Liver (tissue), 9 donors: ENCODE measurements around the gene PCNT. TPM values are rescaled to one million over a fixed set of nuclear protein-coding genes. Genes with fewer than 3 reads are reported as not detected.
A peak's percentile ranks its signal among the peaks of the same experiment; 100 is the strongest.

Experiments used
- DNase-seq: peaks from one replicate; pipeline ENCODE4 v3.0.0-alpha.2; 2017; ENCODE audit warnings: low spot score
- H3K27ac ChIP-seq, 2 donors: one replicate each; pipeline ENCODE4 v1.7.0; 2013; ENCODE audit warnings: inconsistent platforms in 2 of 2, low read length in 2 of 2, control low read depth in 1 of 2, low read depth in 1 of 2, mild to moderate bottlenecking in 1 of 2
- H3K27me3 ChIP-seq, 4 donors: one replicate each; pipeline versions ENCODE4 v1.6.1 to v1.7.0; 2013; ENCODE audit warnings: low read length in 3 of 4, inconsistent platforms in 1 of 4, mild to moderate bottlenecking in 1 of 4, moderate library complexity in 1 of 4; ENCODE audit not compliant: control insufficient read depth in 4 of 4, insufficient read depth in 4 of 4
- H3K36me3 ChIP-seq, 4 donors: one replicate each; pipeline versions ENCODE4 v1.6.1 to v1.7.0; 2013; ENCODE audit warnings: low read length in 3 of 4, mild to moderate bottlenecking in 3 of 4, low read depth in 1 of 4, moderate library complexity in 1 of 4; ENCODE audit not compliant: control insufficient read depth in 4 of 4, insufficient read depth in 3 of 4
- H3K4me1 ChIP-seq, 4 donors: one replicate each; pipeline versions ENCODE4 v1.6.1 to v1.7.0; 2013; ENCODE audit warnings: low read length in 3 of 4, mild to moderate bottlenecking in 3 of 4, moderate library complexity in 1 of 4; ENCODE audit not compliant: control insufficient read depth in 4 of 4, insufficient read depth in 4 of 4
- H3K4me3 ChIP-seq, 3 donors: one replicate each; pipeline versions ENCODE4 v1.6.1 to v1.7.0; 2013; ENCODE audit warnings: low read length in 3 of 3, control low read depth in 1 of 3, low read depth in 1 of 3, mild to moderate bottlenecking in 1 of 3
- H3K9ac ChIP-seq, 2 donors: one replicate each; pipeline ENCODE4 v1.7.0; 2013; ENCODE audit warnings: low read length in 2 of 2, mild to moderate bottlenecking in 2 of 2, moderate library complexity in 2 of 2, control low read depth in 1 of 2, low read depth in 1 of 2
- H3K9me3 ChIP-seq, 4 donors: one replicate each; pipeline versions ENCODE4 v1.6.1 to v1.7.0; 2013; ENCODE audit warnings: low read length in 3 of 4; ENCODE audit not compliant: control insufficient read depth in 4 of 4
- ATF3 ChIP-seq: IDR thresholded peaks from 2 replicates; pipeline ENCODE4 v1.6.1; 2016; ENCODE audit warnings: antibody characterized with exemption
- CTCF ChIP-seq: fragments of 150-350 bp; IDR thresholded peaks from 2 replicates; pipeline ENCODE4 v1.5.1; 2017; ENCODE audit warnings: improper control_type of control experiment, low read depth, low read length; ENCODE audit not compliant: missing input control
- EGR1 ChIP-seq, 2 donors: IDR thresholded peaks; 2 replicates each; pipeline ENCODE4 v1.6.1; 2016 to 2018; ENCODE audit warnings: antibody characterized with exemption in 2 of 2, low read depth in 2 of 2
- FOXA1 ChIP-seq: IDR thresholded peaks from 2 replicates; pipeline ENCODE4 v1.6.1; 2016; ENCODE audit warnings: antibody characterized with exemption
- FOXA2 ChIP-seq: IDR thresholded peaks from 2 replicates; pipeline ENCODE4 v1.6.1; 2016; ENCODE audit warnings: antibody characterized with exemption
- GABPA ChIP-seq, 2 donors: IDR thresholded peaks in 1 of 2; conservative IDR thresholded peaks in 1 of 2; 2 replicates each; pipeline ENCODE4 v1.6.1; 2016; ENCODE audit warnings: antibody characterized with exemption in 2 of 2, mild to moderate bottlenecking in 1 of 2, moderate library complexity in 1 of 2
- HNF4A ChIP-seq, 2 donors: conservative IDR thresholded peaks; 2 replicates each; pipeline ENCODE4 v1.6.1; 2016; ENCODE audit warnings: antibody characterized with exemption in 2 of 2, mild to moderate bottlenecking in 2 of 2
- HNF4G ChIP-seq: IDR thresholded peaks from 2 replicates; pipeline ENCODE4 v1.6.1; 2016; ENCODE audit warnings: antibody characterized with exemption
- JUND ChIP-seq, 2 donors: IDR thresholded peaks; 2 replicates each; pipeline ENCODE4 v1.6.1; 2016; ENCODE audit warnings: antibody characterized with exemption in 2 of 2
- MAX ChIP-seq: IDR thresholded peaks from 2 replicates; pipeline ENCODE4 v1.6.1; 2016; ENCODE audit warnings: antibody characterized with exemption
- NR2F2 ChIP-seq: IDR thresholded peaks from 2 replicates; pipeline ENCODE4 v1.6.1; 2016; ENCODE audit warnings: antibody characterized with exemption
- RAD21 ChIP-seq, 2 donors: IDR thresholded peaks; 2 replicates each; pipeline ENCODE4 v1.6.1; 2016; ENCODE audit warnings: antibody characterized with exemption in 2 of 2, mild to moderate bottlenecking in 2 of 2
- REST ChIP-seq: IDR thresholded peaks from 2 replicates; pipeline ENCODE4 v1.6.1; 2016; ENCODE audit warnings: antibody characterized with exemption, mild to moderate bottlenecking
- RXRA ChIP-seq, 2 donors: IDR thresholded peaks; 2 replicates each; pipeline ENCODE4 v1.6.1; 2017 to 2018; ENCODE audit warnings: antibody characterized with exemption in 2 of 2, mild to moderate bottlenecking in 1 of 2
- TAF1 ChIP-seq: conservative IDR thresholded peaks from 2 replicates; pipeline ENCODE4 v1.6.1; 2016; ENCODE audit warnings: antibody characterized with exemption, mild to moderate bottlenecking
- YY1 ChIP-seq: IDR thresholded peaks from 2 replicates; pipeline ENCODE4 v1.6.1; 2016; ENCODE audit warnings: antibody characterized with exemption, mild to moderate bottlenecking
- ZBTB33 ChIP-seq: IDR thresholded peaks from 2 replicates; pipeline ENCODE4 v1.6.1; 2016; ENCODE audit warnings: antibody characterized with exemption
- WGBS: extraction: QIAGEN DNeasy Blood & Tissue Kit; methylation state at CpG from one replicate; pipeline ENCODE4 v1.1.7; 2013; 5-methylcytosine and 5-hydroxymethylcytosine counted together
- polyA plus RNA-seq, 2 donors: library from polyadenylated mRNA; stranded (reverse) in 1 of 2; unstranded in 1 of 2; fragments of 200-250 nt in 1 of 2; fragments of >200 nt in 1 of 2; fragmentation: Nextera tagmentation in 1 of 2; extraction: Ambion mirVana in 1 of 2; gene quantifications; one replicate each; pipeline versions ENCODE4 v1.2.1 to v1.2.3, GENCODE V29; 2013 to 2015
- total RNA-seq, 2 donors: library from RNA; depleted of rRNA; stranded (reverse); fragments of >200 nt; gene quantifications; one replicate each; pipeline ENCODE4 v1.2.3, GENCODE V29; 2014
- donor health status: healthy.
- donor health status: healthy.
- donor health status: healthy.
- donor health status: healthy.
- donor health status: healthy.

The PCNT gene
- total and polyA plus RNA-seq, 4 donors: 6.7 to 36.8 (median 15.2) TPM

GRCh38 chr21:46456750-46457149 lies 132.8 kb downstream of the PCNT start (continued):
- TF ChIP-seq CTCF: no peak

- Histone ChIP-seq H3K9me3 (no peaks in the 10 kb centered on the region), H3K9ac (peak overlapping the region; percentile 89 to 90), H3K4me3 (peak overlapping the region; percentile 70 to 95 (median 73)), H3K27me3 (no peaks in the 10 kb centered on the region), H3K4me1 (peaks cover 2 to 21% (median 16%) of the 10 kb centered on the region in 4 donors), H3K27ac (peak overlapping the region; percentile 89 to 91), H3K36me3 (no peaks in the 10 kb centered on the region)
- DNase-seq: no peak
- TF ChIP-seq TAF1: no peak
- no peak for TF ChIP-seq EGR1 (IDR thresholded peaks at IDR 0.05; ENCODE audit: low read depth in 2 of 2)
- no peak for TF ChIP-seq HNF4G
- TF ChIP-seq REST: no peak
- TF ChIP-seq FOXA1: no peak
- TF ChIP-seq RAD21 (IDR thresholded peaks at IDR 0.05): no peak
- no peak for TF ChIP-seq FOXA2
- TF ChIP-seq GABPA (IDR thresholded peaks at IDR 0.05 in 1 of 2, conservative IDR thresholded peaks at IDR 0.05 in 1 of 2): no peak
- no peak for TF ChIP-seq MAX
- TF ChIP-seq HNF4A (conservative IDR thresholded peaks at IDR 0.05): no peak
- 2% methylated on average over 30 of the region's 30 CpGs for WGBS
These were observed 133.9 kb downstream of the PCNT start for GRCh38 chr21:46457801-46458314.

- Histone ChIP-seq H3K27ac (peak within 1 kb of the TSS; percentile 89 to 91), H3K4me3 (peak within 1 kb of the TSS; percentile 92 to 95 (median 95)), H3K27me3 (no peaks in the 10 kb centered on the region), H3K9ac (peak within 1 kb of the TSS; percentile 89 to 90), H3K36me3 (peaks cover 0 to 2% (median 0%) of the 10 kb centered on the region in 4 donors), H3K9me3 (no peaks in the 10 kb centered on the region), H3K4me1 (peaks cover 2 to 21% (median 16%) of the 10 kb centered on the region in 4 donors)
- DNase-seq: peak; percentile 94
- WGBS: under 1% methylated on average over 91 of the region's 91 CpGs
- TF ChIP-seq RXRA (IDR thresholded peaks at IDR 0.05) (no peak), MAX (no peak), YY1 (peak; percentile 76), RAD21 (IDR thresholded peaks at IDR 0.05) (peak in 1 of 2 donors; percentile 21), ZBTB33 (no peak), FOXA2 (no peak), NR2F2 (no peak), REST (peak; percentile 50), EGR1 (IDR thresholded peaks at IDR 0.05; ENCODE audit: low read depth in 2 of 2) (peak in 1 of 2 donors; percentile 67), HNF4G (no peak), ATF3 (no peak), JUND (IDR thresholded peaks at IDR 0.05) (no peak), FOXA1 (no peak)
These were observed 134.5 kb downstream of the PCNT start, which contains the start of gene DIP2A for GRCh38 chr21:46458315-46459023. Gene DIP2A, plus strand, starts transcription at chr21:46458891. Its CDS starts 241 bp downstream, at chr21:46459132.
